HepG2 (cell line): ENCODE data around the gene JPH2. TPM values are rescaled to one million over a fixed set of nuclear protein-coding genes. Genes with fewer than 3 reads are reported as not detected.

Experiments used
- CBX2 ChIP-seq, 2 experiments: fragments of 200-600 bp in 1 of 2; sonication (generic); formaldehyde crosslinking in 1 of 2; IDR thresholded peaks; 2 replicates each; pipeline versions ENCODE4 v1.7.0 to v1.8.1; 2018 to 2022; ENCODE audit warnings: low read depth in 2 of 2, low read length in 1 of 2, mild to moderate bottlenecking in 1 of 2, missing genetic modification reagents in 1 of 2
- CCDC6 ChIP-seq: sonication (generic); formaldehyde crosslinking; IDR thresholded peaks from 2 replicates; pipeline ENCODE4 v1.8.1; 2022; ENCODE audit warnings: mild to moderate bottlenecking, missing genetic modification reagents, moderate library complexity
- CHD2 ChIP-seq: IDR thresholded peaks from 2 replicates; pipeline ENCODE4 v1.6.1; 2011; ENCODE audit warnings: low read depth, low read length, improper control_type of control experiment
- MAZ ChIP-seq, 2 experiments: sonication (generic) in 1 of 2; formaldehyde crosslinking in 1 of 2; IDR thresholded peaks; 2 replicates each; pipeline versions ENCODE4 v1.5.0 to v1.6.1; 2012 to 2020; ENCODE audit warnings: low read depth in 2 of 2, mild to moderate bottlenecking in 2 of 2, borderline replicate concordance in 1 of 2, improper control_type of control experiment in 1 of 2, low read length in 1 of 2, missing genetic modification reagents in 1 of 2, moderate library complexity in 1 of 2
- SYNCRIP ChIP-seq: fragments of 200-400 bp; formaldehyde crosslinking; IDR thresholded peaks from 2 replicates; pipeline ENCODE4 v1.6.1; 2018; ENCODE audit warnings: mild to moderate bottlenecking, low read depth, low read length; ENCODE audit not compliant: insufficient read depth
- ZFP36 ChIP-seq: fragments of 150-350 bp; IDR thresholded peaks from 2 replicates; pipeline ENCODE4 v1.6.1; 2018; ENCODE audit warnings: borderline replicate concordance, low read length, low read depth; ENCODE audit not compliant: partially characterized antibody
- ZKSCAN5 ChIP-seq: sonication (generic); formaldehyde crosslinking; IDR thresholded peaks from 2 replicates; pipeline ENCODE4 v1.5.1; 2020; ENCODE audit warnings: mild to moderate bottlenecking, missing genetic modification reagents
- ZNF670 ChIP-seq: sonication (generic); formaldehyde crosslinking; IDR thresholded peaks from 2 replicates; pipeline ENCODE4 v1.8.0; 2022; ENCODE audit warnings: mild to moderate bottlenecking, missing genetic modification reagents, borderline replicate concordance
- ZNF879 ChIP-seq: sonication (generic); formaldehyde crosslinking; IDR thresholded peaks from 2 replicates; pipeline ENCODE4 v1.8.1; 2023; ENCODE audit warnings: missing genetic modification reagents
- polyA plus RNA-seq, 8 experiments: library from polyadenylated mRNA; depleted of rRNA in 3 of 8; stranded (reverse) in 7 of 8; unstranded in 1 of 8; fragments of >200 nt; fragmentation: Illumina TruSeq in 4 of 8; extraction: Trizol in 4 of 8; gene quantifications; 2 replicates each; pipeline versions ENCODE4 v1.2.1 to v1.2.3, GENCODE V29; 2011 to 2016; ENCODE audit warnings: low read depth in 4 of 8, missing spikeins in 1 of 8, mixed read lengths in 1 of 8; ENCODE audit not compliant: insufficient read depth in 1 of 8
- total RNA-seq, 5 experiments: library from RNA; depleted of rRNA; stranded (reverse); fragments of >200 nt; fragmentation: Illumina TruSeq; extraction: Trizol; gene quantifications; 2 replicates each; pipeline ENCODE4 v1.2.3, GENCODE V29; 2016; ENCODE audit warnings: low read depth in 1 of 5
- TF ChIP-seq, protein P1 (sequence below): sonication (generic); formaldehyde crosslinking; IDR thresholded peaks from 2 replicates; pipeline ENCODE4 v1.5.0; 2020; ENCODE audit warnings: mild to moderate bottlenecking, missing genetic modification reagents
- TF ChIP-seq, protein P2 (sequence below): sonication (generic); formaldehyde crosslinking; IDR thresholded peaks from 2 replicates; pipeline ENCODE4 v1.8.0; 2022; ENCODE audit warnings: missing genetic modification reagents, mild to moderate bottlenecking, borderline replicate concordance
- TF ChIP-seq, protein P3 (sequence below): sonication (generic); formaldehyde crosslinking; IDR thresholded peaks from one replicate; pipeline ENCODE4 v1.5.1; 2020; ENCODE audit warnings: mild to moderate bottlenecking, missing genetic modification reagents; ENCODE audit errors: not compliant biosample characterization

The JPH2 gene
- total and polyA plus RNA-seq, 2 of the 13 experiments (the other 11 are each of a cell fraction or from before 2014, with no cell fraction given), result 0.42 TPM; not detected in 1

DNA sequence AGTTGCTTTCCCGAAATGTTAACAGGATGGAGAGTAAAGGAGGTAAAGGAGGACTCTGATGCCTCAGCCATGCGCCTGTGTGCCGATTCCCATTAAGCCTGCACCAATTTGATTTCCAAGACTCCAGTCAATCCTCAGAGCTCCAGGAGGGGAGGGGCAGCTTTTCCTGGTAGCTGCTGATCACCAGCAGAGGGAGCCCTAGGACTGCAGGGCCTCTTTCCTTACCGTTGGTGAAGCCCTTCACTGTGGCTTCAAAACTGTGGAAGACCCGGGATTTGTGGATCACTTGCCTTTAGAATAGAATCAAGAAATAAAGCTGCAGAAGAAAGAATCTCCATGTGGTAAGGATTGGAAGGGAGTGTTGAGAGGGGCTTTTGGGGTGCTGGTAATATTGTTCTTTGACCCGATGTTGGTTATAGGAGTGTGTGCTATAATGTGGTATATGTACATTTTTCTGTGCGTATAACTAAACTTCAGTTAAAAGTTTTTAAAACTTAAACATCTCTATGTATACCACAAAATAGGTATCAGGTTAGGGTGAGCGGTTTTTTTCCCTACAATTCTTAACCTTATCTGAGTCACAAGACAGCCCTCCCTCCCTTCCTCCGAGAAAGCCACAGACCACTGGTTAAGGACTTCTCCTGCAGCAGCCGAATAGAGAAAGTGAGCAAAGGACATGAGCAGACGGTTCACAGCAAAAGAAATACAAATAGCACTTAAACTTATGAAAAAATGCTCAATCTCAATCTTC is 30.5 kb upstream of the JPH2 start (continued):
- TF ChIP-seq, protein P1, sequence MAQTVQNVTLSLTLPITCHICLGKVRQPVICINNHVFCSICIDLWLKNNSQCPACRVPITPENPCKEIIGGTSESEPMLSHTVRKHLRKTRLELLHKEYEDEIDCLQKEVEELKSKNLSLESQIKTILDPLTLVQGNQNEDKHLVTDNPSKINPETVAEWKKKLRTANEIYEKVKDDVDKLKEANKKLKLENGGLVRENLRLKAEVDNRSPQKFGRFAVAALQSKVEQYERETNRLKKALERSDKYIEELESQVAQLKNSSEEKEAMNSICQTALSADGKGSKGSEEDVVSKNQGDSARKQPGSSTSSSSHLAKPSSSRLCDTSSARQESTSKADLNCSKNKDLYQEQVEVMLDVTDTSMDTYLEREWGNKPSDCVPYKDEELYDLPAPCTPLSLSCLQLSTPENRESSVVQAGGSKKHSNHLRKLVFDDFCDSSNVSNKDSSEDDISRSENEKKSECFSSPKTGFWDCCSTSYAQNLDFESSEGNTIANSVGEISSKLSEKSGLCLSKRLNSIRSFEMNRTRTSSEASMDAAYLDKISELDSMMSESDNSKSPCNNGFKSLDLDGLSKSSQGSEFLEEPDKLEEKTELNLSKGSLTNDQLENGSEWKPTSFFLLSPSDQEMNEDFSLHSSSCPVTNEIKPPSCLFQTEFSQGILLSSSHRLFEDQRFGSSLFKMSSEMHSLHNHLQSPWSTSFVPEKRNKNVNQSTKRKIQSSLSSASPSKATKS, result no peak
- no peak for TF ChIP-seq ZKSCAN5 (CRISPR knock-in tag)
- no peak for TF ChIP-seq CBX2 (IDR thresholded peaks at IDR 0.05; ENCODE audit: low read depth, low read length)
- TF ChIP-seq CBX2 (CRISPR knock-in tag; IDR thresholded peaks at IDR 0.05; ENCODE audit: low read depth), result no peak
- TF ChIP-seq ZFP36, result no peak
- TF ChIP-seq SYNCRIP, result no peak
- TF ChIP-seq, protein P2, sequence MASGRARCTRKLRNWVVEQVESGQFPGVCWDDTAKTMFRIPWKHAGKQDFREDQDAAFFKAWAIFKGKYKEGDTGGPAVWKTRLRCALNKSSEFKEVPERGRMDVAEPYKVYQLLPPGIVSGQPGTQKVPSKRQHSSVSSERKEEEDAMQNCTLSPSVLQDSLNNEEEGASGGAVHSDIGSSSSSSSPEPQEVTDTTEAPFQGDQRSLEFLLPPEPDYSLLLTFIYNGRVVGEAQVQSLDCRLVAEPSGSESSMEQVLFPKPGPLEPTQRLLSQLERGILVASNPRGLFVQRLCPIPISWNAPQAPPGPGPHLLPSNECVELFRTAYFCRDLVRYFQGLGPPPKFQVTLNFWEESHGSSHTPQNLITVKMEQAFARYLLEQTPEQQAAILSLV, result no peak
- TF ChIP-seq ZNF879 (CRISPR knock-in tag), result no peak
- TF ChIP-seq CHD2, result no peak
- no peak for TF ChIP-seq CCDC6 (CRISPR knock-in tag)
- TF ChIP-seq, protein P3, sequence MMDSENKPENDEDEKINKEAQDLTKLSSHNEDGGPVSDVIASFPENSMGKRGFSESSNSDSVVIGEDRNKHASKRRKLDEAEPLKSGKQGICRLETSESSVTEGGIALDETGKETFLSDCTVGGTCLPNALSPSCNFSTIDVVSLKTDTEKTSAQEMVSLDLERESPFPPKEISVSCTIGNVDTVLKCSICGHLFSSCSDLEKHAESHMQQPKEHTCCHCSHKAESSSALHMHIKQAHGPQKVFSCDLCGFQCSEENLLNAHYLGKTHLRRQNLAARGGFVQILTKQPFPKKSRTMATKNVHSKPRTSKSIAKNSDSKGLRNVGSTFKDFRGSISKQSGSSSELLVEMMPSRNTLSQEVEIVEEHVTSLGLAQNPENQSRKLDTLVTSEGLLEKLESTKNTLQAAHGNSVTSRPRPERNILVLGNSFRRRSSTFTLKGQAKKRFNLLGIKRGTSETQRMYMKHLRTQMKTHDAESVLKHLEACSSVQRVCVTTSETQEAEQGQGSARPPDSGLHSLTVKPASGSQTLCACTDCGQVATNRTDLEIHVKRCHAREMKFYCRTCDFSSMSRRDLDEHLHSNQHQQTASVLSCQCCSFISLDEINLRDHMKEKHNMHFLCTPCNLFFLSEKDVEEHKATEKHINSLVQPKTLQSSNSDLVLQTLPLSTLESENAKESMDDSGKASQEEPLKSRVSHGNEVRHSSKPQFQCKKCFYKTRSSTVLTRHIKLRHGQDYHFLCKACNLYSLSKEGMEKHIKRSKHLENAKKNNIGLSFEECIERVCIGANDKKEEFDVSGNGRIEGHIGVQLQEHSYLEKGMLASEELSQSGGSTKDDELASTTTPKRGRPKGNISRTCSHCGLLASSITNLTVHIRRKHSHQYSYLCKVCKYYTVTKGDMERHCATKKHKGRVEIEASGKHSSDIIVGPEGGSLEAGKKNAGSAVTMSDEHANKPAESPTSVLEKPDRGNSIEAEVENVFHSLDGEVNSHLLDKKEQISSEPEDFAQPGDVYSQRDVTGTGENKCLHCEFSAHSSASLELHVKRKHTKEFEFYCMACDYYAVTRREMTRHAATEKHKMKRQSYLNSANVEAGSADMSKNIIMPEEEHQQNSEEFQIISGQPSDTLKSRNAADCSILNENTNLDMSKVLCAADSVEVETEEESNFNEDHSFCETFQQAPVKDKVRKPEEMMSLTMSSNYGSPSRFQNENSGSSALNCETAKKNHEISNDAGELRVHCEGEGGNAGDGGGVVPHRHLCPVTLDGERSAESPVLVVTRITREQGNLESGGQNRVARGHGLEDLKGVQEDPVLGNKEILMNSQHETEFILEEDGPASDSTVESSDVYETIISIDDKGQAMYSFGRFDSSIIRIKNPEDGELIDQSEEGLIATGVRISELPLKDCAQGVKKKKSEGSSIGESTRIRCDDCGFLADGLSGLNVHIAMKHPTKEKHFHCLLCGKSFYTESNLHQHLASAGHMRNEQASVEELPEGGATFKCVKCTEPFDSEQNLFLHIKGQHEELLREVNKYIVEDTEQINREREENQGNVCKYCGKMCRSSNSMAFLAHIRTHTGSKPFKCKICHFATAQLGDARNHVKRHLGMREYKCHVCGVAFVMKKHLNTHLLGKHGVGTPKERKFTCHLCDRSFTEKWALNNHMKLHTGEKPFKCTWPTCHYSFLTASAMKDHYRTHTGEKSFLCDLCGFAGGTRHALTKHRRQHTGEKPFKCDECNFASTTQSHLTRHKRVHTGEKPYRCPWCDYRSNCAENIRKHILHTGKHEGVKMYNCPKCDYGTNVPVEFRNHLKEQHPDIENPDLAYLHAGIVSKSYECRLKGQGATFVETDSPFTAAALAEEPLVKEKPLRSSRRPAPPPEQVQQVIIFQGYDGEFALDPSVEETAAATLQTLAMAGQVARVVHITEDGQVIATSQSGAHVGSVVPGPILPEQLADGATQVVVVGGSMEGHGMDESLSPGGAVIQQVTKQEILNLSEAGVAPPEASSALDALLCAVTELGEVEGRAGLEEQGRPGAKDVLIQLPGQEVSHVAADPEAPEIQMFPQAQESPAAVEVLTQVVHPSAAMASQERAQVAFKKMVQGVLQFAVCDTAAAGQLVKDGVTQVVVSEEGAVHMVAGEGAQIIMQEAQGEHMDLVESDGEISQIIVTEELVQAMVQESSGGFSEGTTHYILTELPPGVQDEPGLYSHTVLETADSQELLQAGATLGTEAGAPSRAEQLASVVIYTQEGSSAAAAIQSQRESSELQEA, result no peak
- TF ChIP-seq MAZ (IDR thresholded peaks at IDR 0.05; ENCODE audit: borderline replicate concordance, low read depth, low read length), result peak; percentile 71; the same call in 1 of the 2 replicates
- peak; percentile 89 for TF ChIP-seq MAZ (CRISPR knock-in tag; IDR thresholded peaks at IDR 0.05; ENCODE audit: low read depth)
- peak; percentile 75 for TF ChIP-seq ZNF670 (CRISPR knock-in tag)
